CD4-positive, alpha-beta memory T cell (primary cell): ENCODE results near the gene TFE3. TPM values are rescaled to one million over a fixed set of nuclear protein-coding genes. Genes with fewer than 3 reads are reported as not detected.

Source experiments
- CTCF ChIA-PET: fragments of 350-600 bp; sonication (Branson Sonifier 250); formaldehyde crosslinking; loops from one replicate; lab custom pipeline; 2021; ENCODE audit warnings: inconsistent platforms; ENCODE audit not compliant: partially characterized antibody; lab: Charles Lee
- POLR2A ChIA-PET: fragments of 350-600 bp; sonication (Branson Sonifier 250); formaldehyde crosslinking; loops from one replicate; lab custom pipeline; 2021; ENCODE audit not compliant: partially characterized antibody; lab: Charles Lee
- DNase-seq, 5 donors: peaks; one replicate each; pipeline versions ENCODE4 v3.0.0 to v3.0.0-alpha.2; 2020 to 2022; ENCODE audit warnings: mixed read lengths in 1 of 5
- H3K27ac ChIP-seq: one replicate; pipeline ENCODE4 v1.7.0; 2013; ENCODE audit warnings: low read depth, low read length
- H3K27me3 ChIP-seq: 2 replicates; pipeline ENCODE4 v1.7.0; 2013; ENCODE audit warnings: mild to moderate bottlenecking, low read length, moderate library complexity; ENCODE audit not compliant: insufficient read depth
- H3K36me3 ChIP-seq: 2 replicates; pipeline ENCODE4 v1.7.0; 2013; ENCODE audit warnings: mild to moderate bottlenecking, low read length, moderate library complexity; ENCODE audit not compliant: insufficient read depth
- H3K4me1 ChIP-seq: 2 replicates; pipeline ENCODE4 v1.7.0; 2013; ENCODE audit warnings: mild to moderate bottlenecking, low read length, moderate library complexity; ENCODE audit not compliant: insufficient read depth
- H3K4me3 ChIP-seq, 2 donors: one replicate each; pipeline ENCODE4 v1.7.0; 2013; ENCODE audit warnings: low read length in 2 of 2, mild to moderate bottlenecking in 1 of 2
- H3K9me3 ChIP-seq, 2 donors: one replicate each; pipeline ENCODE4 v1.7.0; 2013; ENCODE audit warnings: low read length in 2 of 2, control low read depth in 1 of 2; ENCODE audit not compliant: control insufficient read depth in 1 of 2
- H3K27ac Mint-ChIP-seq, 7 donors: one replicate each; pipeline ENCODE4 v1.8.0; 2020 to 2021; ENCODE audit warnings: mixed read lengths in 7 of 7, mild to moderate bottlenecking in 6 of 7, inconsistent platforms in 3 of 7, moderate library complexity in 3 of 7
- H3K27me3 Mint-ChIP-seq, 2 donors: one replicate each; pipeline ENCODE4 v1.8.0; 2020 to 2021; ENCODE audit warnings: mixed read lengths in 2 of 2
- H3K36me3 Mint-ChIP-seq, 2 donors: one replicate each; pipeline ENCODE4 v1.8.0; 2020 to 2021; ENCODE audit warnings: mixed read lengths in 2 of 2, inconsistent platforms in 1 of 2, mild to moderate bottlenecking in 1 of 2
- H3K4me1 Mint-ChIP-seq, 4 donors: one replicate each; pipeline ENCODE4 v1.8.0; 2020 to 2021; ENCODE audit warnings: mixed read lengths in 4 of 4, mild to moderate bottlenecking in 1 of 4
- H3K4me3 Mint-ChIP-seq, 8 donors: one replicate each; pipeline ENCODE4 v1.8.0; 2020 to 2021; ENCODE audit warnings: mixed read lengths in 8 of 8, mild to moderate bottlenecking in 7 of 8, moderate library complexity in 6 of 8, inconsistent platforms in 3 of 8
- H3K9me3 Mint-ChIP-seq, 8 donors: one replicate each; pipeline ENCODE4 v1.8.0; 2020 to 2021; ENCODE audit warnings: mixed read lengths in 8 of 8, mild to moderate bottlenecking in 5 of 8, inconsistent platforms in 3 of 8, moderate library complexity in 1 of 8
- intact Hi-C: fragments of 100-400 bp; cut with micrococcal nuclease; formaldehyde crosslinking; loops from one replicate; pipeline ENCODE4 v1.15.1; 2023
- polyA plus RNA-seq, 2 donors: library from polyadenylated mRNA; unstranded; fragments of 300-500 nt; fragmentation: Illumina TruSeq; gene quantifications; one replicate each; pipeline ENCODE4 v1.2.3, GENCODE V29; 2021
- total RNA-seq, 2 experiments: library from RNA; stranded (reverse); gene quantifications; one replicate each; pipeline ENCODE4 v1.2.3, GENCODE V29; 2021

Gene TFE3
- total and polyA plus RNA-seq, 4 experiments from 2014 or later: 3.0 to 37.6 (median 21.7) TPM

DNA sequence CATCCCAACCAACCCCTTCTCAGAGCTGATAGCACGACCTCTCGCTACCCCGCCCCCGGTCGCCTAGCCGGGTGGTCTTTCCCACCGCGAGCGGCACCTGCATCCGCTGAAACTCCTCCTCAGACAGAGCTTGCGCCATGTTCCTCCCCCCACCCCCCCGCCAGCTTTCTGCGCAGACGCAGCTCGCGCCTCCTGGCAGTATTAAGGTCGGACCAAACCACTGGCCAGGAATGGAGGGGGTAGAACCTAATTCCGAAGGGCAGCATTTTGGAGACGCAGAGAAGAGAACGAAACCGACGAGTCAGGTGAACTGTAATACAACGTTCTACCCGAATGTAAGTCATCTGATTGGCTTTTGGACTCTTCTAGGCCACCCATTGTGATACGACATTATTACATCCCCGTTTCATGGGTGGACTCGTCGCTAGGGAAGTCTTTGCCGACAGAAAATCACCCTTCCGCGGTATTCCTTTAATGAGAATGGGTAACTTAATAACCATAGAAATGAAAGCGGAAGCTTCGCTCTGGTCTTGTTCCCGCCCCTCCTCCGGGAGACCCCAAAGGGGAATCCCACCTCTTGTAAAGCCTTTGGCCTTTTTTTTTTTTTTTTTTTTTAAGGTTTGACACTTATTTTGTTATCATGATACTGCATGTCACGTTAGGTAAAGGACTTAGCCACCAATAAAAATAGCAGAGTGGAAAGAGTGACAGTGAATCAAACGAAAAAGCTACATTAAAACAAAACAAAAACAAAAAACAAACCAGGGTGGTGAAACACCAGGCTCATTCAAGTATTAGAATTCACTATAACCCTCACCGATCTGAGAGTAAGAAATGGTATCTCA is 40.8 kb downstream of the TFE3 start, which contains the start of gene GRIPAP1:
TSS of gene GRIPAP1 (minus strand) at position 174 of the 845 bp plus-strand sequence. CDS start at position 139, 35 bp downstream.
- Mint-ChIP-seq H3K4me3 (peak within 1 kb of the TSS; percentile 91 to 99 (median 97)), H3K27ac (peak within 1 kb of the TSS; percentile 93 to 99 (median 98)), H3K36me3 (peaks cover 20 to 28% of the 10 kb centered on the region in 2 donors), H3K9me3 (peaks cover 0 to 2% (median 0%) of the 10 kb centered on the region in 8 donors), H3K4me1 (peaks cover 17 to 36% (median 27%) of the 10 kb centered on the region in 4 donors), H3K27me3 (no peaks in the 10 kb centered on the region)
- Histone ChIP-seq H3K4me1 (peaks cover 27% of the 10 kb centered on the region), H3K36me3 (peaks cover 13% of the 10 kb centered on the region), H3K27me3 (no peaks in the 10 kb centered on the region), H3K27ac (peak within 1 kb of the TSS; percentile 97), H3K9me3 (no peaks in the 10 kb centered on the region), H3K4me3 (peak within 1 kb of the TSS; percentile 79 to 86)
- CTCF ChIA-PET: interaction anchor here (0.6 to 1.8 kb wide), 7 partner anchors 10 to 354 kb away, joined by 3 to 6 read pairs (median 3); partner anchors contain the start of gene TFE3
- intact Hi-C loops: loop anchor here (1.0 to 5.0 kb wide), 6 partner anchors 41 to 201 kb away; partner anchors contain the start of genes PIM2, PRAF2 and TFE3
- POLR2A ChIA-PET: interaction anchor here (0.6 to 3.1 kb wide), 25 partner anchors 9 to 371 kb away, joined by 3 to 23 read pairs (median 4); partner anchors contain the start of genes HDAC6, KCND1, OTUD5 and TFE3
- DNase-seq: peak; percentile 82 to 94 (median 86)

DNA sequence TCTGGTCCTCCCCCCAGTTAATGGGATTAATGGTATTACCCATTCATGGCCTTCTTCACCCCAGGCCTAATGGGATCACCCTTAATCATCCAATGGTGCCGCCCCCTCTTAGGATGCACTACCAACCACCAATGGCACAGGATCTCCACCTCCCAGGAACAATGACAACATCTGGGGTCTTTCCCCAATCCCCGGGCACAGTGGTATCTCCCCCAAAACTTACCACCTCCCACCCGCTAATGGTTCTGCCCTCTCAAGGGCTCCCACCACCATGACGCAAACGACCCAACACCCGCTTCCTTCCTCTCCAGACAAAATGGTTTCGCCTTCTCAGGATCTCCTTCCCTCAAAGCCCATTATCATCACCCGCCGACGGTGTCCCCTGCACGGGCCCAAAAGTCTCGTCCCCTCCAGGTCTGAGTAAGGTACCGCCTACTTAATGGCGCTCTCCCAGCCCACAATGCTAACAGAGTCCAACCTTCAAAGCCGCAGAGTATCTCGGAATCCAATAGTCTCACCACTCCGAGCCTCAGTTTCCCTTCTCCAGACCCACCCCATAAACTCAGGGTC is 41.6 kb downstream of the TFE3 start:
- Mint-ChIP-seq H3K9me3 (peaks cover 0 to 2% (median 0%) of the 10 kb centered on the region in 8 donors), H3K27ac (peak overlapping the region; percentile 93 to 99 (median 98)), H3K27me3 (no peaks in the 10 kb centered on the region), H3K4me3 (peak overlapping the region; percentile 91 to 99 (median 97)), H3K36me3 (peaks cover 26 to 32% of the 10 kb centered on the region in 2 donors), H3K4me1 (peaks cover 20 to 36% (median 28%) of the 10 kb centered on the region in 4 donors)
- Histone ChIP-seq H3K4me1 (peaks cover 27% of the 10 kb centered on the region), H3K27ac (peak overlapping the region; percentile 97), H3K36me3 (peaks cover 16% of the 10 kb centered on the region), H3K9me3 (no peaks in the 10 kb centered on the region), H3K27me3 (no peaks in the 10 kb centered on the region), H3K4me3 (peak overlapping the region; percentile 79 to 86)
- peak in 4 of 5 donors; percentile 59 to 87 (median 66) for DNase-seq
- intact Hi-C loops: loop anchor here (1.0 to 5.0 kb wide), 6 partner anchors 42 to 200 kb away; partner anchors contain the start of genes PIM2, PRAF2 and TFE3
- ChIA-PET POLR2A (interaction anchor here (0.7 to 3.1 kb wide), 20 partner anchors 8 to 370 kb away, joined by 3 to 23 read pairs (median 6); partner anchors contain the start of genes KCND1, OTUD5, TFE3 and WDR45), CTCF (interaction anchor here (0.8 to 1.8 kb wide), 3 partner anchors 41 to 55 kb away, joined by 3 to 6 read pairs (median 5); partner anchors contain the start of gene TFE3)

DNA sequence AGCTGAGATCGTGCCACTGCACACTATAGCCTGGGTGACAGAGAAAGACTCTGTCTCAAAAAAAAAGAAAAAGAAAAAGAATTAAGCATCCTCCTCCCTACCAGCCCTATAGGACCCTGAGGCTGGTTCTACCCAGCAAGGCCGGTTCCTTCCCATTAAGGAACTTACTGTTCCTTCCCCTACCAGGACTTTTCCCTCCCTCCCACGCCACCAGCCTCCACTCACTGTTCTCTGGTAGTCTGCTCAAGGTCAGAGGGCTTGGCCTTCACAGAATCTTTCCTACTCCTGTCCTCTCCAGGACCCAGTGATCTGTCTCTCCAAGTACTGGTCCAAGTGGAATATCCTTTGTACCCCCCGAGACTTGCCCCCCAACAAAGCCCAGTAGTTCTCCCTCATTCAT is 42.5 kb downstream of the TFE3 start:
- Mint-ChIP-seq H3K4me3 (peak overlapping the region in 7 of 8 donors; percentile 40 to 99 (median 94)), H3K4me1 (peaks cover 20 to 36% (median 28%) of the 10 kb centered on the region in 4 donors), H3K9me3 (peaks cover 0 to 2% (median 0%) of the 10 kb centered on the region in 8 donors), H3K27ac (peak overlapping the region in 4 of 7 donors; percentile 36 to 98 (median 95)), H3K27me3 (no peaks in the 10 kb centered on the region), H3K36me3 (peaks cover 28 to 33% of the 10 kb centered on the region in 2 donors)
- peaks cover 16% of the 10 kb centered on the region for H3K36me3 ChIP-seq
- H3K27me3 ChIP-seq: no peaks in the 10 kb centered on the region
- DNase-seq: no peak
- H3K4me3 ChIP-seq: no peak overlapping the region
- POLR2A ChIA-PET: no interaction called here
- H3K27ac ChIP-seq: peak overlapping the region; percentile 97
- no peaks in the 10 kb centered on the region for H3K9me3 ChIP-seq
- CTCF ChIA-PET: no interaction called here
- peaks cover 27% of the 10 kb centered on the region for H3K4me1 ChIP-seq
- intact Hi-C loops: loop anchor here (5.0 kb wide), 2 partner anchors 83 to 157 kb away; partner anchors contain the start of gene PIM2

DNA sequence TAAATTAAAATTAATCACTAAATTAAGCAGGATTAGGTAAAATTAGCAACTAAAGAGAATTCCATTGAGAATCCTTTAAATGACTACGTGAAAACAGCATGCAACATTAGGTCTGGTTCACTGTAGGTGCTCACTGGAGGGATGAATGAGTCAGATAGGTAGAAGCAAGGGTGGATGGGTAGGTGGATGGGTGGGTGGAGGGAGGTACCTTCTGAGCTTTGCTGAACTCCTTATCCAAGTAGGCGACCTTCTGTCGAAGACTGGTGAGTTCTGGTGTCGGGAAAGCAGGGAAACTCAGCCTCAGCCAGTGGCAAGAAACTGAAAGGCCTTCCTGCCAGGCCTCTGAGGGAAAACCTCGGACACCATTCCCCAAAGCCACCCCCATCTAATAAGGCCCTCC is 44.1 kb downstream of the TFE3 start:
- Histone ChIP-seq H3K27ac (no peak overlapping the region), H3K27me3 (no peaks in the 10 kb centered on the region), H3K9me3 (no peaks in the 10 kb centered on the region), H3K36me3 (peaks cover 22% of the 10 kb centered on the region), H3K4me3 (no peak overlapping the region), H3K4me1 (peaks cover 27% of the 10 kb centered on the region)
- Mint-ChIP-seq H3K4me1 (peaks cover 22 to 36% (median 30%) of the 10 kb centered on the region in 4 donors), H3K27ac (peak overlapping the region in 1 of 7 donors; percentile 24), H3K4me3 (no peak overlapping the region), H3K27me3 (no peaks in the 10 kb centered on the region), H3K9me3 (peaks cover 0 to 2% (median 0%) of the 10 kb centered on the region in 8 donors), H3K36me3 (peaks cover 32 to 44% of the 10 kb centered on the region in 2 donors)
- ChIA-PET CTCF (no interaction called here), POLR2A (interaction anchor here (1.6 kb wide), 1 partner anchor 41 kb away, joined by 4 read pairs; the partner anchor contains the start of gene OTUD5)
- intact Hi-C loops: no loop called here
- no peak for DNase-seq

DNA sequence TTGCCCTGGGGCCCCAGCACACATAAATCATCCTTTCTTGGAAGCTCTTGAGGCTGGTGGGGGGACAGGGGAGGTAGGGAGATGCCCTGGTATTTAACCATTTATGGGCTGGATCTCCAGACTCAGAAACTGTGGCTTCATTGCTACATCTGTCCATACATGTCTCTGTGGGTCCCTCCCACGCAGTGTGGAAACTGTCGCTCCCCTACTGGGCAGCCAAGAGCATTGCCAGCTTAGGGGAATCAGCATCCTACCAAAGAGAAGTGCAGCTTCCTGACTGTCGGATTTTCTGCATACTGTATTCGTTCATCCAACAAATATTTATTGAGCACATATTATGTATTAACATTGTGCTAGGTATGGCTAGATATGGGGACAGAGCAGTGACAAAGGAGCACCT is 44.8 kb downstream of the TFE3 start:
- H3K9me3 ChIP-seq: no peaks in the 10 kb centered on the region
- Mint-ChIP-seq H3K27ac (peak overlapping the region in 4 of 7 donors; percentile 47 to 76 (median 59)), H3K9me3 (peaks cover 0 to 2% (median 0%) of the 10 kb centered on the region in 8 donors), H3K36me3 (peaks cover 32 to 47% of the 10 kb centered on the region in 2 donors), H3K4me3 (peak overlapping the region in 1 of 8 donors; percentile 57), H3K4me1 (peaks cover 22 to 33% (median 30%) of the 10 kb centered on the region in 4 donors), H3K27me3 (no peaks in the 10 kb centered on the region)
- H3K4me3 ChIP-seq: no peak overlapping the region
- POLR2A ChIA-PET: interaction anchor here (1.6 kb wide), 1 partner anchor 40 kb away, joined by 4 read pairs; the partner anchor contains the start of gene OTUD5
- peaks cover 27% of the 10 kb centered on the region for H3K4me1 ChIP-seq
- no peaks in the 10 kb centered on the region for H3K27me3 ChIP-seq
- CTCF ChIA-PET: no interaction called here
- H3K27ac ChIP-seq: no peak overlapping the region
- H3K36me3 ChIP-seq: peaks cover 22% of the 10 kb centered on the region
- intact Hi-C loops: no loop called here
- no peak for DNase-seq

DNA sequence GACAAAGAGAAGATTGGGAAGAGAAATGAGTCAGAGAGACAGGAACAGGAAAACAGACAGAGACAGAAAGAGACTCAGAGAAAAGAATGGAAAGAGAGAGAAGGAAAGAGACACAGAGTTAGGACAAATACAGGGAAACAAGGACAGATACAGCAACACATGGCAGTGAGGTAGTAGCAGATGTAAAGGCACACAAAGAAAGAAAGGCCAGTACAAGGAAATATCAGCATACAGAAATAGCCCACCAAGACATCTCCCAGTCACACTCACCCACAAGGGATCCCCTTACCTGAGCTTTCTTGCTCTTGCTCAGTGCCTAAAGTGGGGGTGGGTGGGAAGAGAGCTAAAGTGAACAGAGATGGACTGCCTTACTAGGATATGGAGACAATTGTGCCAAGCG is 45.3 kb downstream of the TFE3 start:
- intact Hi-C loops: no loop called here
- POLR2A ChIA-PET: interaction anchor here (1.6 kb wide), 1 partner anchor 40 kb away, joined by 4 read pairs; the partner anchor contains the start of gene OTUD5
- peaks cover 0 to 2% (median 0%) of the 10 kb centered on the region in 8 donors for H3K9me3 Mint-ChIP-seq
- H3K36me3 Mint-ChIP-seq: peaks cover 32 to 52% of the 10 kb centered on the region in 2 donors
- no peaks in the 10 kb centered on the region for H3K27me3 Mint-ChIP-seq
- CTCF ChIA-PET: no interaction called here
- peak overlapping the region in 3 of 7 donors; percentile 25 to 57 (median 37) for H3K27ac Mint-ChIP-seq
- DNase-seq: no peak
- Histone ChIP-seq H3K4me1 (peaks cover 27% of the 10 kb centered on the region), H3K9me3 (no peaks in the 10 kb centered on the region), H3K27ac (no peak overlapping the region), H3K36me3 (peaks cover 22% of the 10 kb centered on the region), H3K4me3 (no peak overlapping the region), H3K27me3 (no peaks in the 10 kb centered on the region)
- no peak overlapping the region for H3K4me3 Mint-ChIP-seq
- peaks cover 22 to 32% (median 29%) of the 10 kb centered on the region in 4 donors for H3K4me1 Mint-ChIP-seq
